Astrocyte of the spinal cord (primary cell): ENCODE results near the gene GBF1.

Experiments
- DNase-seq: peaks from one replicate; pipeline ENCODE4 v3.0.0; 2011; ENCODE audit warnings: low read depth, low spot score
- H3K4me3 ChIP-seq: 2 replicates; pipeline ENCODE4 v1.5.1; 2011; ENCODE audit warnings: low read depth, mild to moderate bottlenecking, low read length, moderate library complexity
- CTCF ChIP-seq: IDR thresholded peaks from 2 replicates; pipeline ENCODE4 v1.5.1; 2012; ENCODE audit warnings: low read depth, mild to moderate bottlenecking, low read length, inconsistent platforms
- in situ Hi-C: cut with HindIII; loops from 2 replicates; pipeline ENCODE4 v1.10.0; 2017; ENCODE audit warnings: low sequenced_read_pairs

The GBF1 gene

GRCh38 chr10:102267748-102268147, 22.4 kb downstream of the GBF1 start:
- DNase-seq = peak; percentile 69
- TF ChIP-seq CTCF = no peak
- H3K4me3 ChIP-seq = no peak overlapping the region
- in situ Hi-C loops = no loop called here

- in situ Hi-C loops = no loop called here
- DNase-seq = peak; percentile 45
- TF ChIP-seq CTCF = no peak
- H3K4me3 ChIP-seq = no peak overlapping the region
Measured at GRCh38 chr10:102268375-102268888, 23.1 kb downstream of the GBF1 start.

- DNase-seq = peak; percentile 12
- no peak overlapping the region for H3K4me3 ChIP-seq
- no peak for TF ChIP-seq CTCF
- in situ Hi-C loops = no loop called here
Measured at GRCh38 chr10:102269017-102269416, 23.7 kb downstream of the GBF1 start.

GRCh38 chr10:102274062-102274461, 28.7 kb downstream of the GBF1 start:
- no peak for TF ChIP-seq CTCF
- in situ Hi-C loops = no loop called here
- DNase-seq = no peak
- no peak overlapping the region for H3K4me3 ChIP-seq

- DNase-seq = no peak
- H3K4me3 ChIP-seq = no peak overlapping the region
- in situ Hi-C loops = no loop called here
- no peak for TF ChIP-seq CTCF
Measured at GRCh38 chr10:102275343-102275742, 30.0 kb downstream of the GBF1 start.

GRCh38 chr10:102279104-102279503, 33.8 kb downstream of the GBF1 start:
- H3K4me3 ChIP-seq = no peak overlapping the region
- TF ChIP-seq CTCF = no peak
- no peak for DNase-seq
- in situ Hi-C loops = no loop called here
